ENCODE measurements around the gene CCDC88B.
"Not testable (repeated sequence)": the region's sequence is repeated elsewhere in the genome, so short reads cannot be mapped to it uniquely, and the experiment has no call there.

DNA sequence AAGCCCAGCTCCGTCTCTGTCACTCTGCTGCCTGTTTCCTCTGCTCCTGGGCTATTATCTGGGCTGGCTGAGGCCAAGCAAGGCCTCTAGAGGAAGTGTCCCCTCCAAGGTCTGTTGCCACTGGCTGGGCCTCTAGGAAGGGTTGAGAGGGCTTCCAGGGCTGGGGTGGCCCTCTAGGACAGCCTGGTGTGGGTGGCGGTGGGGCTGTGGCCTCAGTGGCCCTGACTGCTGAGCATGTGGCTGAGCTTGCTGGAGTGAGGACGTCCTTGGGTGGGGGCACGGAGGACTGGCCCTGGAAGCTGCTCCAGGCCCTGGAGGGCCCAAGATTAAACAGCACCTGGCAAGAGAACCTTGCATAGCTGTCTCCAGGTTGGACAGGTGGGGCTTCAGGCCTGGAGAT, 16.0 kb upstream of the CCDC88B start:
- TF ChIP-seq, protein P1, sequence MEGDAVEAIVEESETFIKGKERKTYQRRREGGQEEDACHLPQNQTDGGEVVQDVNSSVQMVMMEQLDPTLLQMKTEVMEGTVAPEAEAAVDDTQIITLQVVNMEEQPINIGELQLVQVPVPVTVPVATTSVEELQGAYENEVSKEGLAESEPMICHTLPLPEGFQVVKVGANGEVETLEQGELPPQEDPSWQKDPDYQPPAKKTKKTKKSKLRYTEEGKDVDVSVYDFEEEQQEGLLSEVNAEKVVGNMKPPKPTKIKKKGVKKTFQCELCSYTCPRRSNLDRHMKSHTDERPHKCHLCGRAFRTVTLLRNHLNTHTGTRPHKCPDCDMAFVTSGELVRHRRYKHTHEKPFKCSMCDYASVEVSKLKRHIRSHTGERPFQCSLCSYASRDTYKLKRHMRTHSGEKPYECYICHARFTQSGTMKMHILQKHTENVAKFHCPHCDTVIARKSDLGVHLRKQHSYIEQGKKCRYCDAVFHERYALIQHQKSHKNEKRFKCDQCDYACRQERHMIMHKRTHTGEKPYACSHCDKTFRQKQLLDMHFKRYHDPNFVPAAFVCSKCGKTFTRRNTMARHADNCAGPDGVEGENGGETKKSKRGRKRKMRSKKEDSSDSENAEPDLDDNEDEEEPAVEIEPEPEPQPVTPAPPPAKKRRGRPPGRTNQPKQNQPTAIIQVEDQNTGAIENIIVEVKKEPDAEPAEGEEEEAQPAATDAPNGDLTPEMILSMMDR (conservative IDR thresholded peaks at IDR 0.05; ENCODE audit: low read depth in 2 of 2): not testable (repeated sequence)
- not testable (repeated sequence) for TF ChIP-seq CREB1 (CRISPR knock-in tag; IDR thresholded peaks at IDR 0.05; ENCODE audit: low read depth)
